Hepatocyte (in vitro differentiated cells): ENCODE data around the gene CDH18.
A peak's percentile ranks its signal among the peaks of the same experiment; 100 is the strongest.

Experiments
- EZH2 ChIP-seq: fragments of 200-600 bp; sonication (generic); IDR thresholded peaks from 2 replicates; pipeline ENCODE4 v1.6.1; 2016; ENCODE audit warnings: antibody characterized with exemption, mild to moderate bottlenecking, borderline replicate concordance
- TF ChIP-seq, protein P1 (sequence below): fragments of 200-600 bp; sonication (generic); IDR thresholded peaks from 2 replicates; pipeline ENCODE4 v1.5.1; 2016; ENCODE audit warnings: antibody characterized with exemption, mild to moderate bottlenecking; ENCODE audit not compliant: poor library complexity

DNA sequence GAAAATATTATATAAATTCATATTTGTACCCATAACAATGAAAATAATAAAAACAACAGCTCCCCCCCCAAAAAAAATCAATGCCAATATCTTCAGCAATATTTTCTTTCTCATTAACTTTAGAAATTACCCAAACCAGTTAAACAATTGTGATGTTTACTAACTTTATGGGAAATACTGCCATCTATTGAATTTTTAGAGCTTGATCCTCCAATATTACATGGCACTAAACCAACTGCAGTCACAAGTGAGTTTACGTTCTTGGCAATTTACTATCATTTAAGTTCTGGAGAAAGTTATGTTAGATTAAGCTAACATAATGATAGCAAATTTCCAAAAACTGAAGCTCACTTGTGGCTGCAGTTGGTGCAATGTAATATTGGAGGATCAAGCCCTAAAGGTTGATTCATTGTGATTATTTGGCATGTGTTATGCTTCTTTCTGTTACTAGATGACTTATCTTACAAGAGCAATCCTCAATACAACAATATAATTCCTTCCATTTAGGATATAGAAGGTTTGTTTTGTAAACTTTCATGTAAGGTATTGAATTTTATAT lies 379.5 kb downstream of the CDH18 start:
- TF ChIP-seq, protein P1, sequence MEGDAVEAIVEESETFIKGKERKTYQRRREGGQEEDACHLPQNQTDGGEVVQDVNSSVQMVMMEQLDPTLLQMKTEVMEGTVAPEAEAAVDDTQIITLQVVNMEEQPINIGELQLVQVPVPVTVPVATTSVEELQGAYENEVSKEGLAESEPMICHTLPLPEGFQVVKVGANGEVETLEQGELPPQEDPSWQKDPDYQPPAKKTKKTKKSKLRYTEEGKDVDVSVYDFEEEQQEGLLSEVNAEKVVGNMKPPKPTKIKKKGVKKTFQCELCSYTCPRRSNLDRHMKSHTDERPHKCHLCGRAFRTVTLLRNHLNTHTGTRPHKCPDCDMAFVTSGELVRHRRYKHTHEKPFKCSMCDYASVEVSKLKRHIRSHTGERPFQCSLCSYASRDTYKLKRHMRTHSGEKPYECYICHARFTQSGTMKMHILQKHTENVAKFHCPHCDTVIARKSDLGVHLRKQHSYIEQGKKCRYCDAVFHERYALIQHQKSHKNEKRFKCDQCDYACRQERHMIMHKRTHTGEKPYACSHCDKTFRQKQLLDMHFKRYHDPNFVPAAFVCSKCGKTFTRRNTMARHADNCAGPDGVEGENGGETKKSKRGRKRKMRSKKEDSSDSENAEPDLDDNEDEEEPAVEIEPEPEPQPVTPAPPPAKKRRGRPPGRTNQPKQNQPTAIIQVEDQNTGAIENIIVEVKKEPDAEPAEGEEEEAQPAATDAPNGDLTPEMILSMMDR = peak; percentile 51
- TF ChIP-seq EZH2 = no peak
